Measurements from ENCODE around the gene PTCD3.

PTCD3 gene

GRCh38 chr2:86072271-86072858, 33.7 kb upstream of the PTCD3 start:
- peaks cover 42% of the 10 kb centered on the region for H3K36me3 ChIP-seq (ENCODE audit: insufficient read depth, low read length)

GRCh38 chr2:86073225-86073624, 32.8 kb upstream of the PTCD3 start:
- TF ChIP-seq CTCF (conservative IDR thresholded peaks at IDR 0.05; ENCODE audit: low read length) (no peak), EZH2phosphoT487 (IDR thresholded peaks at IDR 0.05; ENCODE audit: borderline replicate concordance) (no peak)
- Histone ChIP-seq H3K4me2 (ENCODE audit: low read depth, low read length, poor library complexity, severe bottlenecking) (peak overlapping the region; percentile 74), H3K36me3 (ENCODE audit: insufficient read depth, low read length) (peaks cover 50% of the 10 kb centered on the region), H4K20me1 (ENCODE audit: insufficient read depth, low read length, poor library complexity, severe bottlenecking) (no peaks in the 10 kb centered on the region), H3K9ac (ENCODE audit: low read depth, low read length, poor library complexity, severe bottlenecking) (peak overlapping the region; percentile 67), H3F3A (ENCODE audit: low read depth) (peaks cover 12% of the 10 kb centered on the region), H3K9me3 (ENCODE audit: insufficient read depth, low read depth, low read length) (no peaks in the 10 kb centered on the region), H2AFZ (ENCODE audit: low read length) (no peak overlapping the region), H3K79me2 (ENCODE audit: insufficient read depth, low read length) (no peaks in the 10 kb centered on the region), H3K4me1 (ENCODE audit: insufficient read depth, low read length, poor library complexity, severe bottlenecking) (peaks cover 46% of the 10 kb centered on the region), H3K27me3 (ENCODE audit: insufficient read depth, low read length, poor library complexity, severe bottlenecking) (no peaks in the 10 kb centered on the region), H3K9me2 (replicated peaks; ENCODE audit: low read depth, low read length) (no peaks in the 10 kb centered on the region), H3K4me3 (ENCODE audit: low read length, poor library complexity, severe bottlenecking) (peak overlapping the region; percentile 49)

More at GRCh38 chr2:86072271-86072858, 33.7 kb upstream of the PTCD3 start:
- Histone ChIP-seq H3K9ac (ENCODE audit: low read depth, low read length, poor library complexity, severe bottlenecking) (peak overlapping the region; percentile 67), H3K4me1 (ENCODE audit: insufficient read depth, low read length, poor library complexity, severe bottlenecking) (peaks cover 53% of the 10 kb centered on the region), H3F3A (ENCODE audit: low read depth) (peaks cover 12% of the 10 kb centered on the region), H3K9me2 (replicated peaks; ENCODE audit: low read depth, low read length) (no peaks in the 10 kb centered on the region), H3K4me2 (ENCODE audit: low read depth, low read length, poor library complexity, severe bottlenecking) (peak overlapping the region; percentile 74), H3K79me2 (ENCODE audit: insufficient read depth, low read length) (no peaks in the 10 kb centered on the region), H3K27me3 (ENCODE audit: insufficient read depth, low read length, poor library complexity, severe bottlenecking) (no peaks in the 10 kb centered on the region), H4K20me1 (ENCODE audit: insufficient read depth, low read length, poor library complexity, severe bottlenecking) (no peaks in the 10 kb centered on the region), H2AFZ (ENCODE audit: low read length) (no peak overlapping the region), H3K4me3 (ENCODE audit: low read length, poor library complexity, severe bottlenecking) (peak overlapping the region; percentile 51), H3K9me3 (ENCODE audit: insufficient read depth, low read depth, low read length) (no peaks in the 10 kb centered on the region)
- TF ChIP-seq CTCF (conservative IDR thresholded peaks at IDR 0.05; ENCODE audit: low read length), result no peak
- no peak for TF ChIP-seq EZH2phosphoT487 (IDR thresholded peaks at IDR 0.05; ENCODE audit: borderline replicate concordance)

GRCh38 chr2:86074256-86074655, 31.8 kb upstream of the PTCD3 start:
- no peak overlapping the region for H3K4me3 ChIP-seq (ENCODE audit: low read length, poor library complexity, severe bottlenecking)
- H3K4me1 ChIP-seq (ENCODE audit: insufficient read depth, low read length, poor library complexity, severe bottlenecking), result peaks cover 44% of the 10 kb centered on the region
- peaks cover 47% of the 10 kb centered on the region for H3K36me3 ChIP-seq (ENCODE audit: insufficient read depth, low read length)

More at GRCh38 chr2:86074256-86074655, 31.8 kb upstream of the PTCD3 start:
- H3K4me2 ChIP-seq (ENCODE audit: low read depth, low read length, poor library complexity, severe bottlenecking), result no peak overlapping the region
- TF ChIP-seq EZH2phosphoT487 (IDR thresholded peaks at IDR 0.05; ENCODE audit: borderline replicate concordance), result no peak
- no peak for TF ChIP-seq CTCF (conservative IDR thresholded peaks at IDR 0.05; ENCODE audit: low read length)
- H3K9me2 ChIP-seq (replicated peaks; ENCODE audit: low read depth, low read length), result no peaks in the 10 kb centered on the region
- H3K79me2 ChIP-seq (ENCODE audit: insufficient read depth, low read length), result no peaks in the 10 kb centered on the region
- H2AFZ ChIP-seq (ENCODE audit: low read length), result no peak overlapping the region
- H3K9ac ChIP-seq (ENCODE audit: low read depth, low read length, poor library complexity, severe bottlenecking), result no peak overlapping the region
- H3K9me3 ChIP-seq (ENCODE audit: insufficient read depth, low read depth, low read length), result no peaks in the 10 kb centered on the region
- no peaks in the 10 kb centered on the region for H3K27me3 ChIP-seq (ENCODE audit: insufficient read depth, low read length, poor library complexity, severe bottlenecking)
- H4K20me1 ChIP-seq (ENCODE audit: insufficient read depth, low read length, poor library complexity, severe bottlenecking), result no peaks in the 10 kb centered on the region
- H3F3A ChIP-seq (ENCODE audit: low read depth), result peaks cover 12% of the 10 kb centered on the region

Measured in Loucy (cell line).